Esophagus (tissue), 2 donors: ENCODE data around the gene EFCC1. TPM values are rescaled to one million over a fixed set of nuclear protein-coding genes. Genes with fewer than 3 reads are reported as not detected.
"Not testable (repeated sequence)": the region's sequence is repeated elsewhere in the genome, so short reads cannot be mapped to it uniquely, and the experiment has no call there.

Experiments used
- H3K27ac ChIP-seq, 2 donors: one replicate each; pipeline ENCODE4 v1.5.1; 2013; ENCODE audit warnings: low read depth in 2 of 2, mild to moderate bottlenecking in 2 of 2, inconsistent platforms in 1 of 2, low read length in 1 of 2, moderate library complexity in 1 of 2
- H3K27me3 ChIP-seq, 2 donors: one replicate each; pipeline ENCODE4 v1.6.1; 2013; ENCODE audit warnings: low read length in 2 of 2, control low read depth in 1 of 2, mild to moderate bottlenecking in 1 of 2; ENCODE audit not compliant: insufficient read depth in 2 of 2, control insufficient read depth in 1 of 2
- H3K36me3 ChIP-seq, 2 donors: one replicate each; pipeline ENCODE4 v1.6.1; 2013; ENCODE audit warnings: low read length in 1 of 2; ENCODE audit not compliant: control insufficient read depth in 2 of 2, insufficient read depth in 2 of 2
- H3K4me1 ChIP-seq, 2 donors: one replicate each; pipeline ENCODE4 v1.6.1; 2013; ENCODE audit warnings: low read length in 1 of 2; ENCODE audit not compliant: control insufficient read depth in 2 of 2, insufficient read depth in 2 of 2
- H3K4me3 ChIP-seq, 2 donors: one replicate each; pipeline ENCODE4 v1.5.1; 2013; ENCODE audit warnings: low read length in 2 of 2, mild to moderate bottlenecking in 2 of 2, low read depth in 1 of 2, moderate library complexity in 1 of 2
- H3K9me3 ChIP-seq, 2 donors: one replicate each; pipeline ENCODE4 v1.6.1; 2013; ENCODE audit warnings: mild to moderate bottlenecking in 2 of 2, low read depth in 1 of 2, low read length in 1 of 2, moderate library complexity in 1 of 2; ENCODE audit not compliant: control insufficient read depth in 2 of 2, insufficient read depth in 1 of 2
- WGBS, 2 donors: extraction: QIAGEN DNeasy Blood & Tissue Kit; methylation state at CpG; one replicate each; pipeline ENCODE4 v1.1.7; 2013; 5-methylcytosine and 5-hydroxymethylcytosine counted together
- polyA plus RNA-seq, 2 donors: library from polyadenylated mRNA; stranded (reverse); fragments of 200-250 nt; gene quantifications; one replicate each; pipeline ENCODE4 v1.2.3, GENCODE V29; 2013
- donor health status: healthy with polysubstance abuse.
- donor health status: Bipolar disorder and iron deficiency.

EFCC1 gene
- polyA plus RNA-seq, 2 donors = 0.96 to 1.0 TPM

- 90 to 91% methylated on average over 14 of the region's 14 CpGs for WGBS, 2 donors
- H3K27ac ChIP-seq = no peak overlapping the region
- H3K4me1 ChIP-seq = peaks cover 2 to 3% of the 10 kb centered on the region in 2 donors
Measured at GRCh38 chr3:129065016-129065719, 64.1 kb downstream of the EFCC1 start.

GRCh38 chr3:129065720-129066073, 64.6 kb downstream of the EFCC1 start:
- no peaks in the 10 kb centered on the region for H3K36me3 ChIP-seq
- peaks cover 2 to 3% of the 10 kb centered on the region in 2 donors for H3K4me1 ChIP-seq
- H3K9me3 ChIP-seq = no peaks in the 10 kb centered on the region
- no peak overlapping the region for H3K4me3 ChIP-seq
- no peaks in the 10 kb centered on the region for H3K27me3 ChIP-seq
- no peak overlapping the region for H3K27ac ChIP-seq
- WGBS, 2 donors = 61 to 69% methylated on average over 4 of the region's 4 CpGs

More at GRCh38 chr3:129065016-129065719, 64.1 kb downstream of the EFCC1 start:
- H3K27me3 ChIP-seq = no peaks in the 10 kb centered on the region
- H3K36me3 ChIP-seq = no peaks in the 10 kb centered on the region
- no peaks in the 10 kb centered on the region for H3K9me3 ChIP-seq
- no peak overlapping the region for H3K4me3 ChIP-seq

- not testable (repeated sequence) for H3K4me3 ChIP-seq, H3K27ac ChIP-seq, H3K9me3 ChIP-seq, H3K36me3 ChIP-seq, H3K4me1 ChIP-seq, H3K27me3 ChIP-seq
- 74 to 84% methylated on average over 7 of the region's 7 CpGs for WGBS, 2 donors
Measured at GRCh38 chr3:129067719-129068118, 66.6 kb downstream of the EFCC1 start.

- Histone ChIP-seq H3K27ac (no peak overlapping the region), H3K4me1 (peaks cover 2 to 3% of the 10 kb centered on the region in 2 donors), H3K9me3 (no peaks in the 10 kb centered on the region), H3K27me3 (no peaks in the 10 kb centered on the region), H3K36me3 (no peaks in the 10 kb centered on the region), H3K4me3 (peak overlapping the region; percentile 12 to 27)
- 15% methylated on average over 43 to 44 of the region's 44 CpGs for WGBS, 2 donors
Measured at GRCh38 chr3:129068291-129068886, 67.3 kb downstream of the EFCC1 start.

GRCh38 chr3:129069313-129070085, 68.4 kb downstream of the EFCC1 start:
- H3K4me1 ChIP-seq, H3K9me3 ChIP-seq, H3K27me3 ChIP-seq, H3K4me3 ChIP-seq, H3K36me3 ChIP-seq, H3K27ac ChIP-seq: not testable (repeated sequence)
- 85 to 87% methylated on average over 13 of the region's 13 CpGs for WGBS, 2 donors

GRCh38 chr3:129070086-129070885, 69.2 kb downstream of the EFCC1 start:
- H3K27ac ChIP-seq = no peak overlapping the region
- H3K27me3 ChIP-seq = no peaks in the 10 kb centered on the region
- 82 to 83% methylated on average over 8 of the region's 8 CpGs for WGBS, 2 donors

GRCh38 chr3:129077222-129077621, 76.1 kb downstream of the EFCC1 start:
- no peaks in the 10 kb centered on the region for H3K27me3 ChIP-seq
- 64 to 67% methylated on average over 7 of the region's 7 CpGs for whole genome bisulfite sequencing, 2 donors
- H3K9me3 ChIP-seq = no peaks in the 10 kb centered on the region
- H3K36me3 ChIP-seq = no peaks in the 10 kb centered on the region
- H3K27ac ChIP-seq = no peak overlapping the region
- no peak overlapping the region for H3K4me3 ChIP-seq
- H3K4me1 ChIP-seq = no peaks in the 10 kb centered on the region

More at GRCh38 chr3:129070086-129070885, 69.2 kb downstream of the EFCC1 start:
- Histone ChIP-seq H3K4me1 (no peaks in the 10 kb centered on the region), H3K36me3 (no peaks in the 10 kb centered on the region), H3K9me3 (no peaks in the 10 kb centered on the region), H3K4me3 (no peak overlapping the region)

- Histone ChIP-seq H3K36me3 (no peaks in the 10 kb centered on the region), H3K27ac (no peak overlapping the region), H3K9me3 (no peaks in the 10 kb centered on the region), H3K27me3 (no peaks in the 10 kb centered on the region), H3K4me3 (no peak overlapping the region), H3K4me1 (no peaks in the 10 kb centered on the region)
- WGBS, 2 donors = 76 to 85% methylated on average over 8 of the region's 8 CpGs
Measured at GRCh38 chr3:129078510-129078909, 77.4 kb downstream of the EFCC1 start.

- 70 to 71% methylated on average over 8 of the region's 8 CpGs for WGBS, 2 donors
- Histone ChIP-seq H3K27ac (no peak overlapping the region), H3K27me3 (no peaks in the 10 kb centered on the region), H3K9me3 (no peaks in the 10 kb centered on the region), H3K4me1 (no peaks in the 10 kb centered on the region), H3K4me3 (no peak overlapping the region), H3K36me3 (no peaks in the 10 kb centered on the region)
Measured at GRCh38 chr3:129081503-129081902, 80.4 kb downstream of the EFCC1 start.
